HG03460 (cell line): ENCODE results near the gene NUPR1.
"Not testable (repeated sequence)": the region's sequence is repeated elsewhere in the genome, so short reads cannot be mapped to it uniquely, and the experiment has no call there.

Source experiments
- ATAC-seq: cut with Tn5 transposase; IDR thresholded peaks from one replicate; pipeline ENCODE4 v1.9.1; 2021; ENCODE audit not compliant: unreplicated experiment

NUPR1 gene

DNA sequence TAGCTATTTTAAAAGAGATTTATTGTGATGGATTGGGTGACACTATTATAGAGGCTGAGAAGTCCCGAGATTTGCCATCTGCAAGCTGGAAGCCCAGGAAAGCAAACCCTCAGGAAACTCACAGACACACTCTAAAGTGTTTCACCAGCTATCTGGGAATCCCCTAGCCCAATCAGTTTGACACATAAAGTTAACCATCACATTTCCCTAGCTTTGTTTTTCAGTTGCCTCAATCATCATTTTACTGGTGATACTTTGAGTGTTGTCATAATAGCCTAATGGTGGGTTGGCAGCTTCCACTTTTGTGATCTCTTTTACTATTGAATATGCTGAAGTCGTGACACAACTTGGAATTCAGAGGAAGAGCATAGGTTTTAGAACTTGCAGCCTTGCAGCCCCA is 16.8 kb upstream of the NUPR1 start:
- ATAC-seq = no peak

DNA sequence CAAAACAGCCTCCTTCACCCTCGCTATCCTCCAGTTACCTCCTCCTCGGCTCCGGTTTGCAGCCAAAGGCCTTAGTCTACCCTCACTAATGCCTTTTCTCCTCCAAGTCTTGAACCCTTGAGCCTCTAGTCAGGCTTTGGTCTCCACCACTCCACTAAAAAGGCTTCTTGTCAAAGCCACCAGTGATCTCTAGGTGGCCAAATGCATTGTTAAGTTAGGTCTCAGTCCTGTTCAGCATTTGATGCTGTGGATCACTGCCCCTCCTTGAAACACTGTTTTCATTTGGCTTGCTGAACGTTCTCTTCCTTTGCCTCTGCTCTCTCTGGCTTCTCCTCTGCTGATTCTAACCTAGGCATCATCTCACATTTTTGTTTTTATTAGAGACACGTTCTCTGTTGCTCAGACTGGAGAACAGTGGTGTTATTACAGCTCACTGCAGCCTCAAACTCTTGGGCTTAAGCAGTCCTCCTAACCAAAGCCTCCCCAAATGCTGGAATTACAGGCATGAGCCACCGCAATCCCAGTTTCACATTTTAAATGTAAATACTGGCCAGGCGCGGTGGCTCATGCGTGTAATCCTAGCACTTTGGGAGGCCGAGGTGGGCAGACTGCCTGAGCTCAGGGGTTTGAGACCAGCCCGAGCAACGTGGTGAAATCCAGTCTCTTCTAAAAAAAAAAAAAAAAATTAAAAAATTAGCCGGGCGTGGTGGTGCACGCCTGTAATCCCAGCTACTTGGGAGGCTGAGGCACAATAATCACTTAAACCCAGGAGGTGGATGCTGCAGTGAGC is 16.1 kb upstream of the NUPR1 start:
- ATAC-seq = no peak

DNA sequence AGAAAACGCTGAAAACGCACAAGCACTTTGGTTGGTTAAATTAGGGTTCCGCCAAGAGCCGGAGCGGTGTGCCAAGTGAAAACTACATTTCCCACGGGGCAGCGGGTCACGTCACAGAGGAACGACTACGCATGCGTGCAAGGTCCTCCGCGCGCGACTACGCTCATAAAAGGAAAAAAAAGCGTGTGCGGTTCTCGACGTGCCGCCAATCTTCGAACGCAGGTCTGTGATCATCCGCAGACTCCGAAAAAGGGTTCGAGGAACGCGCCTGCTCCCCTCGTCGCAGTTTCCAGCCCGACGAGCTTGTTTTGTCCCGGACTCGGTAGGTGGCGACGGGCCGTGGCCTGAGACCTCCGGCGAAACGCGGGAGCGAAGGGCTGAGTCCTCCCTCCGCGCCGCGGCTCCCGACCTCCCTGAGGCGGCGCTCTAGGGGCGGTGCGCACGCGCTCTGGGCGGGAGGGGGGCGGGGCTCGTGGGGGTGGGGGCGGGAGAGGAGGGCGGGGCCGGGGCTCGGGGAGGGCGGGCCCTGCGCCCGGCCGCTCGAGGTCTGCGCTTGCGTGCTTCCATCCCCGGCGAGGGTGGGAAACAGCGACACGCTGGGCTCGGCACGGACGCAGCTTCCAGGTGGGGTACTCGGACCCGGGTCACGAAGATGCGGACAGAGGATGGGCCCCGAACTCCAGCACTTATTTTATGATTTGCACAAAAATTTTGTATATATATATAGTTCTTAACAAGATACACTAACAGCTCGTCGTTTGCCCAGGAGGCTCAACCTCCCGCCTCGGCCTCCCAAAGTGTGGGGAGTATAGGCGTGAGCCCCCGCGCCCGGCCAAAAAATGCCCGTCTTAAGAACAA is 15.2 kb upstream of the NUPR1 start, which contains the start of gene SGF29:
SGF29 (plus strand) TSS at position 145 of the 858 bp plus-strand sequence. CDS start 27,150 bp downstream, outside the sequence.
- peak; percentile 71 for ATAC-seq

DNA sequence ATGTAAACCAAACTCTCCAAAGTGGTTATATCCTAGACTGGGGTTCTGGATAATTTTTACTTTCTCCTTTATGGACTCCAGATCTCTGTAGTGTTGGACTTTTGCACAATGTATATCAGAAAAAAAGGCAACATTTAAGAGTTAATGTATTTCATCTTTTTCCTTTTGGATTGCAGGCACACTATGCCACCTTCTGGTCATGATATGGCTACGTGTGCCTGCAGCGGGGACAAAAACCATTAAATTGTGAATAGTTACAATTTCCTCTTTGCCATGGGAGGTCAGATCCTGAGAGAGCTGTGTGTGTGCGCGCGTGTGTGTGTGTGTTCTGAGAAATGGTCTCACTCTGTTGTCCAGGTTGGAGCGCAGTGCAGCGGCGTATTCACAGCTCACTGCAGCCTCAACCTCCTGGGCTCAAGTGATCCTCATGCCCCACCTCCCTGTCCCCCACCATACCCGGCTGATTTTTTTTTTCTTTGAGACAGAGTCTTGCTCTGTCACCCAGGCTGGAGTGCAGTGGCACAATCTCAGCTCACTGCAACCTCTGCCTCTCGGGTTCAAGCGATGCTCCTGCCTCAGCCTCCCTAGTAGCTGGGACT is 10.6 kb upstream of the NUPR1 start:
- no peak for ATAC-seq

DNA sequence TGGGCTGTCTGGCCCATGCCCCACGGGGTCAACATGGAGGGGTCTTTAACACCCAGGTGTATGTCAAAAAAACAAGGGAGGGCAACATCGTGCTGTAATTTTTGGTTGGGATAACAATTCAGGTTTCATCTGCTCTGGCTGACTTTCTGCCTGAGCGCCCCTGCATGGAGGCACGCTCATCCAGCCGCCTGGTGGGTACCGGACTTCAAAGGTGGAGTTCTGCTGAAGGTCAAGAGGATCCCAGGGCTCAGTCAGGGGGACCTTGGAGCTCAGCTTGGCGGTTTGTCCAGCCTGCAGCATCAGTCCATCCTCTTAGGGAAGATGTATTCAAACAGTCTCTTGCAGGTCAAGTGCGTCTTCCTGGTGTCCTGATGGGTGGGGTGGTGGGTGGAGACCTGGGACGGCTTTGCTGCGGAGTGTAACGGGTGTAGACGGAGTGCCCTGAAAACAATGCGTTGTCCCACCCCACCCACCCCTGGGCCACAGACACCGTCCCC is 9.6 kb upstream of the NUPR1 start:
- no peak for ATAC-seq

DNA sequence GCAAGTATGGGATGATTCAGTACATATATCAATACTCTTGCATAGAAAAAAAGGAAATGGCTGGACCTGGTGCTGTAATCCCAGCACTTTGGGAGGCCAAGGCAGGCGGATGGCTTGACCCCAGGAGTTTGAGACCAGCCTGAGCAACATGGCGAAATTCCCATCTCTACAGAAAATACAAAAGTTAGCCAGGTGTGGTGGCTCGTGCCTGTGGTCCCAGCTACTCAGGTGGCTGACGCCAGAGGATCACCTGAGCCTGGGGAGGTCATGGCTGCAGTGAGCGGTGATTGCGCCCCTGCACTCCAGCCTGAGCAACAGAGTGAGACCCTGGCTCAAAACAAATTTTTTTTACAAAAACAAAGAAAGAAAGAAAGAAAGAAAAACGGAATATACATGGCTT is 7.9 kb upstream of the NUPR1 start:
- no peak for ATAC-seq

DNA sequence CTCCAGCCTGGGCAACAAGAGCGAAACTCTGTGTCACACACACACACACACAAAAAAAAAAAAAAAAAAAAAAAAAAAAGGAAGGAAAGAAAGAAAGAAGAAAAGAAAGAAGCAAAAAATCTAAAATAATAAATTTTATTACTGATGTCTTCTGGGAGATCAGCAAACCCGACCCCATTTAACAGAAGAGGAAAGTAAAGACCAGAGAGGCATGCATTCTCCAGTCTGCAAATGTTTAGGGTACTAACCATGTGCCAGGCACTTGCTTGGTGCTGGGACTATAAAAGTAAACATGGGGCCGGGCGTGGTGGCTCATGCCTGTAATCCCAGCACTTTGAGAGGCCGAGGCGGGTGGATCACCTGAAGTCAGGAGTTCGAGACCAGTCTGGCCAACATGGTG is 7.2 kb upstream of the NUPR1 start:
- ATAC-seq = not testable (repeated sequence)

DNA sequence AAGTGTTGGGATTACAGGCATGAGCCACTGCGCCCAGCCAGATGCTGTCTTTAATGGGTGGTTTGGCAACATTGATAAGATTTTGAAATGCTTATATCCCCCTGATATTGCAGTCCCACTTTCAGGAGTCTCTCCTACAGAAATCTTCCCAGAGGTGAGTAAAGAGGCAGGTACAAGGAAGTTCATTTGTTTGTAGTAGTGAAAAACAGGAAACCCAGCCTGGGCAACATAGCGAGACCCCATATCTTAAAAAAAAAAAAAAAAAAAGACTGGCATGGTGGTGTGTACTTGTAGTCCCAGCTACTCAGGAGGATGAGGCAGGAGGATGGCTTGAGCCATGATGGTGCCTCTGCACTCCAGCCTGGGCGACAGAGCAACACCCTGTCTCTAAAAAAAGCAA is 6.2 kb upstream of the NUPR1 start:
- ATAC-seq = no peak

DNA sequence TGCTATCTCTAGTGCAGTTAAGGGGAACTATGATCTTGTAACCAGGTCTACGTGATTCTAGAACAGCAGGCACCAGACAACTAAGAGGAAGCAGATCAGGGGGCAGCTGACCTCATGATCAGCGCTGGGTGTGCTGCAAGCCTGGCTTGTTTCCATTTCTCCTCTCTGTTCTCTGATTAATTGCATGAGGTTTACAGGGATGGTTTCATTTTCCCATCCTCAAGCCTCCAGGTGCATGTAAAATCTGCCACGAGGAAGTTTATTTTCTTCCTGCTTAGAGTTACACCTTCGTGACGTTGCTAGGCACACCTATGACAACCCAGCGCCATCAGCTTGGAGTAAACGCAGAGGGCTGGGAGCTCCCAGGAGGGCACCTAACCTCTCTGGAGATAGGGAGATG is 4.3 kb upstream of the NUPR1 start:
- no peak for ATAC-seq

DNA sequence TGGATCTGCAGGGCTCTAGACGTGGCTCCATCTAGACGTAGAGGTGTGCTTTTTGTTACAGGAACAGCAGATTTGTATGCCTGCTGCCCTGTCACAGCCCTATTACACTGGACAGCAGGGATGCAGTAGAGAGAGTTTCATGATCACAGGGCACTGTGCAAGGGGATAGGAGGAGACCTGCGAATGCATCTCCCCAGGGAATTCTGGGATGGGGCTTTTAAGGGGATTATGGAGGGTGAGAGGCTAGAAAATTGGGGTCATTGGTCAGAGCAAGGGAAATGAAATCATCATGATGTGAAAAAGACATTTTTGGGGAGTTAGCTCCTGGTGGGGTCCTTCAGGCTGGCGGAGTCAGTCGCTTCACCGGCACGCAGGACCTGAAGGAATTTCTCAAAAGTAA is 3.9 kb upstream of the NUPR1 start:
- no peak for ATAC-seq

DNA sequence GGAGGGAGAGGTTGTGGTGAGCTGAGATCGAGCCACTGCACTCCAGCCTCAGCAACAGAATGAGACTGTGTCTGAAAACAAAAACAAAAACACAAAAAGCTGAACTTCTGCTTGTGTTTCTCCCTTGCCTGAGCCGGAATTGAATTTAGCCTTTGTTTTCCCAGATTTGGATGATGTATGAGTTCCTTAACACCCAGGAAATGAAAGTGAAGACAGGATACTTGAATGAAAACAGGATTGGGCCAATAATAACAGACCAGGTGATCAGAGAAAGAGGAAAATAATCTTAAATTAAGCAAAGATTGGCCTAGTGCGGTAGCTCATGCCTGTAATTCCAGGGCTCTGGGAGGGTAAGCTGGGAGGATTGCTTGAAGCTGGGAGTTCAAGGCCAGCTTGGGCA is 1.6 kb upstream of the NUPR1 start:
- ATAC-seq = no peak

DNA sequence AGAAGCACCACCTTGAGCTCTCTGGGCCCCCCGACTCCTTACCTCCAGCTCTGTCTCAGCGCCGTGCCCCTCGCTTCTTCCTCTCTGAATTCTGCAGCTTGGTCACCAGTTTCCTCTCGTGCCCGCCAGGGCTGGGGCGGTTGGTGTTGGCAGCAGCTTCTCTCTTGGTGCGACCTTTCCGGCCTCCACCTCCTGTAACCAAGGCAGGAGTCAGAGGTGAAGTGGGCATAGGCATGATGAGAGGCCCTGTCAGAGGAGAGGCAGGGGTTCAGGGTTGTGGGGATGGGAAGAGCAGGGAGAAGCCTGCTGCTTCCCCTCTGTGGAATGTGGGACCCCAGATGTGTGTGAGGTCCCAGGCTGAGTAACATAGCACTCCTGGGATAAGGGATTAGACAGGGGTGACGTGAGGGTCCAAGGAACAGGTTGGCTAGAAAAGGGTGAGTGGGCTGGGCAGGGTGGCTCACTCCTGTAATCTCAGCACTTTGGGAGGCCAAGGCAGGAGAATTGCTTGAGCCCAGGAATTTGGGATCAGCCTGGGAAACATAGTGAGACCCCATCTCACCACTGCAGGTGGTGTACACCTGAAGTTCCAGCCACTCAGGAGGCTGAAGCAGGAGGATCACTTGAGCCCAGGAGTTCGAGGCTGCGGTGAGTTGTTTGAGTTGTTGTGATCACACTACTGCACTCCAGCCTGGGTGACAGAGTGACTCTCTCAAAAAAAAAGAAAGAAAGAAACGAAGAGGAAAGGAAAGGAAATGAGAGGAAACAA is 626 bp downstream of the NUPR1 start:
- no peak for ATAC-seq

DNA sequence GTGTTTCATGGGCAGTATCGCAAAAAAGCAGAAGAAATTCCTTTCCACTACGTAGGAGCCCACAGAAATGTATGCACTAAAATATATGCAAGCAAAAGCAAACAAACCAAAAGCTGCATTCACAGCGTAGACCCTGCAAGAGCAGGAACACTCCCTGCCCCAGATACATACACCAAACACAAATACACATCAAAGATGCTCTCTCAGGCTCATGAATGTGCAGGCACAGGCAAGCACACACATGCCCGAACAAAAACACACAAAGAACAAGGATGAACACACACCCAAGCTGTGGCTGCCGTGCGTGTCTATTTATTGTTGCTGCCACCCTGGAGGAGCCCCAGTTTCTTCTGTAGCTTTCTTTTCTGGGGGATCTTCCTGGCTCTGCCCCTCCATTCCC is 1.7 kb downstream of the NUPR1 start:
- no peak for ATAC-seq

DNA sequence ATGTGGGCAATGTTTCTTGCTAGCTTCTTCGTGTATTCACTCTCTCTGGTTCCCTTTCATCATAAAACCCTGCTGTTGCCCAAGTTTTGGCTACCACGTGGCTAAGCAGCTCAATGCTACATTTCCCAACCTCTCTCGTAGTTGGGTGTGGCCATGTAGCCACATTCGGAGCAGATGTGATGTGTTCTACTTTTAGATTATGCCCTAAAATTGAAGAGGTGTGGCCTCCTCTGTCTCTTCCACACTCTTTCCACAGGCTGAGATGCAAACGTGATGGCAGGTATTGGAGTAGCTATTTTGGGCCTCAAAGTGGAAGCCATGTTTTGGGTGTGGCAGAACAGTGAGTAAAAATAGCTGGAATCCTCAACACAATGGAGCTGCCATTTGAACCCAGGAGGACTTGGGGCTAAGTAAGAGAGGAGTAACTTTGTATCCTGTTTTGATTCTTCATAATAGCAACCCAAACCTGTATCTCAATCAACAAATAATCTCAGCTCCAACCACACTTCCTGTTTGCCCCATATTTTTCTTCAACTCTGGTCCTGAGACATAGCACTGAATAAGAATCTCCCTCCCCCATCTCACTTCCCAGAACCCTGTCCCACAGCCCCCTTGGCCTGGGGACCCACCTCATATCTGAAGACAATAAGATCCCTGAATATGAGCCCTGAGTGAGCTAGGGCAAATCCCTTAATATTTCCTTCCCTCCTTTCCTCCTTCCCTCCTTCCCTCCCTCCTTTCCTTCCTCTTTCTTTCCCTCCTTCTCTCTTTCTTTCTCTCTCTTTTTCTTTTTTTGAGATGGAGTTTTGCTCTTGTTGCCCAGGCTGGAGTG is 4.0 kb downstream of the NUPR1 start:
- ATAC-seq = no peak

DNA sequence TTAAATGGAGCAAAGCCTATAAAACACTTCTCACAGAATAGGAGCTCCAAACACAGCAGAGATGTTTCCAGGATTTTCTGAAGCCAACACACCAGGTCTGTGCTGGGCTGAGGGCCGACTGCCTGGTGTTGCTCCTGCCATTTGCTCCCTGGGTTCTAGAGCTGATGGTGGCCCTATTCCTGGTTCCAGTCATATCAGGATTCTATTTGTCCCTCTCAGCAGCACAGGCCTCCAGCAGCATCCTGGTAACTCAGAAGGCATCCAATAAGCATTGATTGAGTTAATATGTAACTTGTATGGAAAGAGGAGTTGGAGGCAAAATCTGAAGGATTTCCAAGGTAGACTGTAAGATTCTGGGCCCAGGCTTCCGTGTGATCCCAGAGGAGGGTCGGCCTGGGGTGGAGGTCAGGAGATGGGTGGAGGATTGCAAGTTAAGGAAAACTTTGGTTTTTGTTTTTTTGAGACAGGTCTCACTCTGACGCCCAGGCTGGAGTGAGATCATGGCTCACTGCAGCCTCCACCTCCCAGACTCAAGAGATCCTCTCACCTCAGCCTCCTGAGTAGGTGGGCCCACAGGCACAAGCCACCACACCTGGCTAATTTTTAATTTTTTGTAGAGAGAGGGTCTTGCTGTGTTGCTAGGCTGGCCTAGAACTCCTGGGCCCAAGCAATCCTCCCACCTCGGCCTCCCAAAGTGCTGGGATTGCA is 5.7 kb downstream of the NUPR1 start:
- ATAC-seq = no peak

DNA sequence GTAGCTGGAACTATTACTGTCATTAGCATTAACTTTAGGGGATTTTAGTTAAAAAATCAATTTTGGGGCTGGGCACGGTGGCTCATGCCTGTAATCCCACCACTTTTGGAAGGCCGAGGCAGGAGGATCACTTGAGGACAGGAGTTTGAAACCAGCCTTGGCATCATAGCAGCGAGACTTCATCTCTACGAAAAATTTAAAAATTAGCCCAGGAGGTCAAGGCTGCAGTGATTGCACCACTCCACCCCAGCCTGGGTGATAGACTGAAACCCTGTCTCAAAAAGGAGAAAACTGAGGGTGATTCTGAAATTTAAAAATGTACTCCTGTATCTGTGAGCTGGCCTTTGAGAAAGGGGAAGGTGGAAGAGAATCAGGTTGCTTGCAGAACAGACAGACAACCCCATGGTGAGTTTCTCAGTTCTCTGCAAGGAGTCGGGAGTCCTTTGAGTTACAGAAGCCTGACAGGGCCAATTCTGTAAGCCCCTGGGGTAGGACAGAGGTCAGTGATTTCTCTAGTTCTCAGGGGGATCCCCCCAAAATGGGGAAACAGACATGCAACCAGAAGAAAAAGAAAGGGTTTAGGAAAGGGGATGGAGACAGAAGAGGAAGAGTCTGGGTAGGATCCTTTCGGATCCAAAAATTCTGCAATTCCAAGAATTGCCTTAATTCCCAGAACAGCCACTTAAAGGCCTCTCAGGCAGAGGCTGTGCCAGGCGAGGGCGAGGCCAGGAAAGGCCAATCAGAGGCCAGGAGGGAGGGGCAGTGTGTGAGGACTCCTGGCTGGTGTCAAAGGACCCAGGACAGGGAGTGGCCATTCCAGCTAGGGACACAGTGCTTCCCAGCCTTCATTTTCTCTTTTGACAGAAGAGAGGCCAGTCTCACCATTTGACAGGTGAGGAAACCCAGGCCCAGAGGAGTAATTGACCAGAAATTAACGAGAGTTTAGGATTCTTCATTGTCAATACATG is 6.7 kb downstream of the NUPR1 start:
- ATAC-seq = no peak

DNA sequence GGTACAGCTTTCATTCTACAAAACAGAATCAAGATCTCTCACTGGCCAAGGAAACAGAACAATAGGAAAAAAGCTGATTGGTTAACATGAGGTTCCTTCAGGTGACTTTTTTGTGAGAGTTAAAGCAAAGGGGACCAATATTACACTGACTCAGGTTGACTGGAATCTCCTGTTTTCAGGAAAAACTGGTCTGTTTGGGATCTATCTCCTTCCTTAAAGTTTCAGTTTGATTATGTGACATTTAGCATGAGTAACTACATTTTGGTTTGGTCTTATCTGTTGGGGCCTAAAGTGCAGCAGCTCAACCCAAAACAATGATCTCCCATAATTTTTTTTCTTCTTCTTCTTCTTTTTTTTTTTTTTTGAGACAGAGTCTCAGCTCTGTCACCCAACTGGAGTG is 9.7 kb downstream of the NUPR1 start:
- no peak for ATAC-seq

DNA sequence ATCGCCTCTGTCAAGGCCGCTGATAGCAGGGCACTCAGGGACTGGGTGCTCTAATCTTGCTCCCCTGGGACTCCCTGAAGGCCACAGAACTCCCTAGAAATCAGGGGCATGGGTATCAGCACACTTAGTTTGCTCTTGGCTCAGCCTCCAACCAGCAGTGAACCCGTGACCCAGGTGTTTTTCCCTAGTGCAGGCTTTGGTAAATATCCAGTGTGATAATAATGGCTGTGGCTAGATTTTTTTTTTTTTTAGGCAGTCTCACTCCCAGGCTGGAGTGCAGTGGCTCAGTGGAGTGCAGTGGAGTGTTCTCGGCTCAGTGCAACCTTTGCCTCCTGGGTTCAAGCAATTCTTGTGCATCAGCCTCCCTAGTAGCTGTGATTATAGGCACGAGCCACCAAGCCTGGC is 10.3 kb downstream of the NUPR1 start:
- no peak for ATAC-seq
